Measurements from ENCODE around the gene ZBTB34. TPM values are rescaled to one million over a fixed set of nuclear protein-coding genes. Genes with fewer than 3 reads are reported as not detected.
"Not testable (repeated sequence)": the region's sequence is repeated elsewhere in the genome, so short reads cannot be mapped to it uniquely, and the experiment has no call there.

The ZBTB34 gene
- polyA plus RNA-seq, 1 donor from 2014 or later: 19.5 TPM

DNA sequence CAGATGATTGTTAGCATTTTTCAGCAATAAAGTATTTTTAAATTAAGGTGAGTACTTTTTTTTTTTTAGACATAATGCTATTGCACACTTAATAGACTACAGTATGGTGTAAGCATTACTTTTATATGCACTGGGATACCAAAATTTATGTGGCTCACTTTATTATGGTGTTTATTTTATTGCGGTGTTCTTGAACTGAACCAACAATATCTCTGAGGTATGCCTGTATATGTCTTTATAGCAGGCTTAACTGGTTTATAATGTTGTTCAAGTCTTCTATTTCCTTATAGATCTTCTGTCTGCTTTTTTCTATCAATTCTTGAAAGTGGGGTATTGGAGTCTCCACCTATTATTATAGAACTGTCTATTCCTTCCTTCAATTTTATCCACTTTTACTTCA, 37.6 kb upstream of the ZBTB34 start:
- Histone ChIP-seq H3K36me3 (ENCODE audit: insufficient read depth, low read length) (no peaks in the 10 kb centered on the region), H3K9me3 (ENCODE audit: low read length) (peaks cover 13% of the 10 kb centered on the region), H4K20me1 (ENCODE audit: insufficient read depth) (no peaks in the 10 kb centered on the region), H3F3A (ENCODE audit: insufficient read depth, low read length, poor library complexity, severe bottlenecking) (no peaks in the 10 kb centered on the region), H3K9me2 (ENCODE audit: insufficient read depth, low read length) (no peaks in the 10 kb centered on the region), H3K9ac (ENCODE audit: low read length) (no peak overlapping the region), H3K27me3 (ENCODE audit: insufficient read depth, low read depth, low read length) (no peaks in the 10 kb centered on the region), H3K27ac (ENCODE audit: low read length) (no peak overlapping the region), H2AFZ (ENCODE audit: low read depth, low read length) (no peak overlapping the region), H3K79me2 (replicated peaks; ENCODE audit: insufficient read depth, low read length) (peaks cover 14% of the 10 kb centered on the region), H3K4me3 (ENCODE audit: low read length) (no peak overlapping the region), H3K4me2 (ENCODE audit: low read length) (no peak overlapping the region)
- TF ChIP-seq TAF1 (IDR thresholded peaks at IDR 0.05; ENCODE audit: low read depth): no peak
- no peak for TF ChIP-seq POLR2AphosphoS5 (IDR thresholded peaks at IDR 0.05)
- no peak for TF ChIP-seq RAD21 (conservative IDR thresholded peaks at IDR 0.05)
- TF ChIP-seq, protein P1, sequence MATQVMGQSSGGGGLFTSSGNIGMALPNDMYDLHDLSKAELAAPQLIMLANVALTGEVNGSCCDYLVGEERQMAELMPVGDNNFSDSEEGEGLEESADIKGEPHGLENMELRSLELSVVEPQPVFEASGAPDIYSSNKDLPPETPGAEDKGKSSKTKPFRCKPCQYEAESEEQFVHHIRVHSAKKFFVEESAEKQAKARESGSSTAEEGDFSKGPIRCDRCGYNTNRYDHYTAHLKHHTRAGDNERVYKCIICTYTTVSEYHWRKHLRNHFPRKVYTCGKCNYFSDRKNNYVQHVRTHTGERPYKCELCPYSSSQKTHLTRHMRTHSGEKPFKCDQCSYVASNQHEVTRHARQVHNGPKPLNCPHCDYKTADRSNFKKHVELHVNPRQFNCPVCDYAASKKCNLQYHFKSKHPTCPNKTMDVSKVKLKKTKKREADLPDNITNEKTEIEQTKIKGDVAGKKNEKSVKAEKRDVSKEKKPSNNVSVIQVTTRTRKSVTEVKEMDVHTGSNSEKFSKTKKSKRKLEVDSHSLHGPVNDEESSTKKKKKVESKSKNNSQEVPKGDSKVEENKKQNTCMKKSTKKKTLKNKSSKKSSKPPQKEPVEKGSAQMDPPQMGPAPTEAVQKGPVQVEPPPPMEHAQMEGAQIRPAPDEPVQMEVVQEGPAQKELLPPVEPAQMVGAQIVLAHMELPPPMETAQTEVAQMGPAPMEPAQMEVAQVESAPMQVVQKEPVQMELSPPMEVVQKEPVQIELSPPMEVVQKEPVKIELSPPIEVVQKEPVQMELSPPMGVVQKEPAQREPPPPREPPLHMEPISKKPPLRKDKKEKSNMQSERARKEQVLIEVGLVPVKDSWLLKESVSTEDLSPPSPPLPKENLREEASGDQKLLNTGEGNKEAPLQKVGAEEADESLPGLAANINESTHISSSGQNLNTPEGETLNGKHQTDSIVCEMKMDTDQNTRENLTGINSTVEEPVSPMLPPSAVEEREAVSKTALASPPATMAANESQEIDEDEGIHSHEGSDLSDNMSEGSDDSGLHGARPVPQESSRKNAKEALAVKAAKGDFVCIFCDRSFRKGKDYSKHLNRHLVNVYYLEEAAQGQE (IDR thresholded peaks at IDR 0.05; ENCODE audit: borderline replicate concordance): no peak
- no peak for TF ChIP-seq MXI1 (conservative IDR thresholded peaks at IDR 0.05; ENCODE audit: poor library complexity, severe bottlenecking)
- TF ChIP-seq EP300 (conservative IDR thresholded peaks at IDR 0.05; ENCODE audit: poor library complexity, severe bottlenecking): no peak
- TF ChIP-seq, protein P2, sequence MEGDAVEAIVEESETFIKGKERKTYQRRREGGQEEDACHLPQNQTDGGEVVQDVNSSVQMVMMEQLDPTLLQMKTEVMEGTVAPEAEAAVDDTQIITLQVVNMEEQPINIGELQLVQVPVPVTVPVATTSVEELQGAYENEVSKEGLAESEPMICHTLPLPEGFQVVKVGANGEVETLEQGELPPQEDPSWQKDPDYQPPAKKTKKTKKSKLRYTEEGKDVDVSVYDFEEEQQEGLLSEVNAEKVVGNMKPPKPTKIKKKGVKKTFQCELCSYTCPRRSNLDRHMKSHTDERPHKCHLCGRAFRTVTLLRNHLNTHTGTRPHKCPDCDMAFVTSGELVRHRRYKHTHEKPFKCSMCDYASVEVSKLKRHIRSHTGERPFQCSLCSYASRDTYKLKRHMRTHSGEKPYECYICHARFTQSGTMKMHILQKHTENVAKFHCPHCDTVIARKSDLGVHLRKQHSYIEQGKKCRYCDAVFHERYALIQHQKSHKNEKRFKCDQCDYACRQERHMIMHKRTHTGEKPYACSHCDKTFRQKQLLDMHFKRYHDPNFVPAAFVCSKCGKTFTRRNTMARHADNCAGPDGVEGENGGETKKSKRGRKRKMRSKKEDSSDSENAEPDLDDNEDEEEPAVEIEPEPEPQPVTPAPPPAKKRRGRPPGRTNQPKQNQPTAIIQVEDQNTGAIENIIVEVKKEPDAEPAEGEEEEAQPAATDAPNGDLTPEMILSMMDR (IDR thresholded peaks at IDR 0.05; ENCODE audit: poor library complexity, severe bottlenecking): no peak
- TF ChIP-seq EZH2 (IDR thresholded peaks at IDR 0.05; ENCODE audit: borderline replicate concordance, insufficient read depth, low read length, poor library complexity, severe bottlenecking): no peak
- no peak for TF ChIP-seq SMC3 (conservative IDR thresholded peaks at IDR 0.05; ENCODE audit: poor library complexity)

DNA sequence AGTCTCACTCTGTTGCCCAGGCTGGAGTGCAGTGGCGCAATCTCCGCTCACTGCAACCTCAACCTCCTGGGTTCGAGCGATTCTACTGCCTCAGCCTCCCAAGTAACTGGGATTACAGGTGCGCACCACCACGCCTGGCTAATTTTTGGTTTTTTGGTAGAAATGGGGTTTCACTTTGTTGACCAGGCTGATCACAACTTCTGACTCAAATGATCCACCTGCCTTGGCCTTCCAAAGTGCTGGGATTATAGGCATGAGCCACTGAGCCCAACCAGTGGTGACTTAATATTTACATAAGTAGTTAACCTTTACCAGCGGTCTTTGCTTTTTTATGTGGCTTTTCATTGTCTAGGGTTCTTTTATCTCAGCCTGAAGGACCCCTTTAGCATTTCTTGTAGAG, 36.4 kb upstream of the ZBTB34 start:
- not testable (repeated sequence) for H2AFZ ChIP-seq (ENCODE audit: low read depth, low read length); H3K9me2 ChIP-seq (ENCODE audit: insufficient read depth, low read length); H3K36me3 ChIP-seq (ENCODE audit: insufficient read depth, low read length); H3K4me2 ChIP-seq (ENCODE audit: low read length); H3F3A ChIP-seq (ENCODE audit: insufficient read depth, low read length, poor library complexity, severe bottlenecking); H3K79me2 ChIP-seq (replicated peaks; ENCODE audit: insufficient read depth, low read length); H3K4me3 ChIP-seq (ENCODE audit: low read length); H3K27ac ChIP-seq (ENCODE audit: low read length); H4K20me1 ChIP-seq (ENCODE audit: insufficient read depth); H3K27me3 ChIP-seq (ENCODE audit: insufficient read depth, low read depth, low read length); H3K9ac ChIP-seq (ENCODE audit: low read length)
- H3K9me3 ChIP-seq (ENCODE audit: low read length): peaks cover 13% of the 10 kb centered on the region

DNA sequence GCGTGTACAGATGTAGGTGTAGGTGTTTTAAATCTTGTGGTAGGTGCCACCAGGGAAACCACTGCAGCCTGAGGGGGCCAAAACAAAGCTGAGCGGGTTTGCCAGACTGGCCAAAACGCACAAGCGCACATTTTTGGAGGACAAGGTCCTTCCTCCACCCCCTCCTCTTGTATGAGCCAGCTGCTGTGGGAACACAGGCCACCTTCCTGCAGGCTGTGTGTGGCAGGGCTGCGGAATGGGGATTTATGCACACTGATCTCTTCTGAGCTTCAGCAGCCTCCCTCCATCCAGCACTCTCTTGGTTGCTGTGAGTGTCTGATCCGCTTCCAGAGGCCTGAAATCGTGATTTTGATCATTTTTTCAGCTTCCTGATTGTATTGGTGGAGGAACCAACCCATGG, 33.2 kb upstream of the ZBTB34 start:
- no peaks in the 10 kb centered on the region for H4K20me1 ChIP-seq (ENCODE audit: insufficient read depth)
- no peaks in the 10 kb centered on the region for H3K9me2 ChIP-seq (ENCODE audit: insufficient read depth, low read length)
- TF ChIP-seq, protein P2 (IDR thresholded peaks at IDR 0.05; ENCODE audit: poor library complexity, severe bottlenecking): no peak
- TF ChIP-seq, protein P1 (IDR thresholded peaks at IDR 0.05; ENCODE audit: borderline replicate concordance): no peak
- TF ChIP-seq POLR2AphosphoS5 (IDR thresholded peaks at IDR 0.05) (no peak), EZH2 (IDR thresholded peaks at IDR 0.05; ENCODE audit: borderline replicate concordance, insufficient read depth, low read length, poor library complexity, severe bottlenecking) (no peak), MXI1 (conservative IDR thresholded peaks at IDR 0.05; ENCODE audit: poor library complexity, severe bottlenecking) (no peak), TAF1 (IDR thresholded peaks at IDR 0.05; ENCODE audit: low read depth) (no peak)
- no peaks in the 10 kb centered on the region for H3K36me3 ChIP-seq (ENCODE audit: insufficient read depth, low read length)
- H3F3A ChIP-seq (ENCODE audit: insufficient read depth, low read length, poor library complexity, severe bottlenecking): no peaks in the 10 kb centered on the region
- no peak overlapping the region for H3K9ac ChIP-seq (ENCODE audit: low read length)
- no peaks in the 10 kb centered on the region for H3K27me3 ChIP-seq (ENCODE audit: insufficient read depth, low read depth, low read length)
- H2AFZ ChIP-seq (ENCODE audit: low read depth, low read length): no peak overlapping the region
- H3K4me2 ChIP-seq (ENCODE audit: low read length): no peak overlapping the region
- no peak overlapping the region for H3K27ac ChIP-seq (ENCODE audit: low read length)
- peaks cover 3% of the 10 kb centered on the region for H3K79me2 ChIP-seq (replicated peaks; ENCODE audit: insufficient read depth, low read length)
- no peaks in the 10 kb centered on the region for H3K9me3 ChIP-seq (ENCODE audit: low read length)
- H3K4me3 ChIP-seq (ENCODE audit: low read length): no peak overlapping the region
